Erythroblast (primary cell): Measurements from ENCODE around the gene ENGASE.

Experiments
- DNase-seq, 2 experiments: peaks; one replicate each; lab custom pipeline; 2025; lab: John Stamatoyannopoulos, UW
- GATA1 ChIP-seq: IDR thresholded peaks from 2 replicates; pipeline ENCODE4 v1.6.1; 2011; ENCODE audit warnings: low read depth, mild to moderate bottlenecking, control low read depth, low read length, moderate library complexity
- POLR2A ChIP-seq: IDR thresholded peaks from 2 replicates; pipeline ENCODE4 v1.6.1; 2011; ENCODE audit warnings: mild to moderate bottlenecking, low read length

ENGASE gene

DNA sequence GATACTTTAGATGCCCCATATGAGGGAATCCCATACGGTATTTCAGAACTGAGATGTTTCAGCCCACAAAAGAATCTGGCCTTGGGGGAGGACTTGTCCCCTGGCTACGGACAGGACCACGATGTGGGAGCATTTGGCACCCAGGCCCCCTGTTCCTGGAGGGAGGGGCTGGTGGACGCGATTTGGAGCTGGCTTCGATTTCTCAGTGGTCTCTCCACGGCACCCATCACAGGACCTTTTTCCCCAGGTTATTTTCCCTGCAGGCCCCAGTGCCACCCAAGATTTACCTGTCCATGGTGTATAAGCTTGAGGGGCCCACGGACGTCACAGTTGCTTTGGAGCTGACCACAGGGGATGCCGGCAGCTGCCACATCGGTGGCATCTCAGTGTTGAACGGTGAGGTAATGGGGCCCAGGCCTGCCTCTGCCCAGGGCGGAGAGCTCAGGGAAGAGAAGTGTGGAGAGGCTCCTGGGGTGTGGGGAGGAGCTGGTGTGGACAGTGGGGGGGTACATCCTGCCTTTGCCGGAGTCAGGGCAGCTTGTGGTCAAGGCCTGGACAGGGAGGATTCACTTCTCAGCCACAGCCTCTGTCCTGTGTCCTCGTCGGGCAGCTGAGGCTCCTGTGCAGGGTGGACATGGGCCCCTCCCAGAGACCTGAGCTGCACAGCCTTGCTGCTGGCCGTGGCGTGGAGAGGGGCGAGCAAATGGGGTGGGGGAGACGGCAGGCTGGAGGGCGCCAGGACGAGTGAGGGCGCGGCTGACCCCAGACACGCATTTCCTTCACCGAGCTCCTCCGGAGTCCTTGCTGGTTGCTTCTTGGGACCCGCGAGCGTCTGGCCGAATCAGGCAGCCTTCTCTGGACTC is 9.9 kb downstream of the ENGASE start:
- DNase-seq, result no peak

DNA sequence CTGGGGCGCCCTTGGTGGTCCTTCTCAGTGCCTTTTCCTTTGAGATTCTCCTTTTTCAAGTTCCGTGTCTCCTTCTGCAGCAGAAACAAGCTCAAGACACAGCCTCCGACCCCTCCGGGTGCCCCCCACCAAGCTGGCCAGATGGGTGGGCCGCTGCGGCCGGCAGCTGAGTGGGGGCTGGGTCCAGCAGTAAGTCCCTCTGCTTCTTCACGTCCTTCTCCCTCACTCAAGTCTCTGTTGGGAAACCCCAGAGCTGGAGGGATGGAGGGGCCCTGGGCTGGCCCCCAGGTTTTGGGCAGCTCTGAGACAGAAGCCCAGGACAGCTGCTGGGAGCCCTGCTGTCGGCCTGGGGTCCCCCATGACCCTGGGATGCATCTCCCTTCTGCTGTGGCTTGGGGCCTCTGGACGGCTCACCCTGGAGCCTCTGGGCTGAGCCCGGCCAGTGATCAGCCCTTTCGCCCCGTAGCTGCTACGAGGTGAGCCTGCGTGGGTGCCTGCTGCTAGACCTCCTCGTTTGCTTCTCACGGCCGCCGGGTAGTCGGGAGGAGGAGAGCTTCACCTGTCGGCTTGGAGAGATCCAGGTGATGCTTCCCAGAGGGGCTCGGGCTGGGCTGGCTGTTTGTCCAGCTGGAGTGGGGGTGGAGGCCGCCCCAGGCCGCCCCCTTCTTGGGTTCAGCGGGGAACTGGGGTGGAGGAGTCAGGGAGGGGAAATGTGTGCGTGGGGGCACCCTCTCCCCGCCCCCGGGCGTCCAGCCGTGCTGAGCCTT is 10.7 kb downstream of the ENGASE start:
- no peak for DNase-seq
- TF ChIP-seq GATA1 (no peak), POLR2A (no peak)

More for the DNA sequence above, 9.9 kb downstream of the ENGASE start:
- TF ChIP-seq GATA1 (no peak), POLR2A (no peak)

GRCh38 chr17:79085921-79086551 is 11.4 kb downstream of the ENGASE start:
- no peak for TF ChIP-seq GATA1
- no peak for DNase-seq

DNA sequence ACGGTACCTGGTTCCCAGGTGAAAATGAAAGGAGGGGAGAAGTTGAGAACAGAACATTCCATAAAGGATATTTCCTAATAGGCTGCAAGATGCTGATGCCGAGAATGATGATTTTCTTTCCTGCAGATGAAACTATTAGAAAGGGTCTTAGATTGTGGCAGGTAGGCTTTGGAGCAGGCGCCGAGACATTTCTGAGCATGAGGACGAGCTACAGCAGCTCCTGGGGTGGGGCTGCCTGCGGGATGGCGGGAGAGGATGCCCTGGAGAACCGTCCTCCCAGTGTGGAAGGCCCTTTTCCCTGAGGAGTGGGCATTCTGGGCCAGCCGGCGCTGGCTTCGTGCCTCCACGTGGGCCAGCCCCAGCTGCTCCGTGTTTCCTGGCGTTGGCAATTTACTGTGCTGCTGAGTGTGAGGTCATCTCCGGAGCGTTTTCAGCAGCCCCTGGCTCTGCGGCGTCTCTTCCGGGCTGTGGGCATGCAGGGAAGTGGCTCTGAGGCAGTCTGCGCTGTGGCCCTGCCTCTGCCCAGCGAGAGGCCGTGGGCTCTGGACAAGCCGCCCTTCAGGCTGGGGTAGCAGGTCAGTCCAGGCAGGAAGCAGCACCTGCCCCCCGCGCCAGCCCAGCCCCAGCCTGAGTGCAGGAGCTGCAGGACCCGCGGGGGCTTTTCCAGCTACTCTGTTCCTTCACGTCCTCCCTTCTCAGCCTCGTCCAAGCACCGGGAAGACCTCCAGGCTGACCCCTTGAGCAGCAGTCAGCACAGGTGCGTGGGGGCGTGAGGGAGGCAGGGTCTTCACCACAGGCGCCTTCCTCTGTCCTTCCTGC is 12.2 kb downstream of the ENGASE start:
- TF ChIP-seq POLR2A, result no peak
- TF ChIP-seq GATA1, result no peak

DNA sequence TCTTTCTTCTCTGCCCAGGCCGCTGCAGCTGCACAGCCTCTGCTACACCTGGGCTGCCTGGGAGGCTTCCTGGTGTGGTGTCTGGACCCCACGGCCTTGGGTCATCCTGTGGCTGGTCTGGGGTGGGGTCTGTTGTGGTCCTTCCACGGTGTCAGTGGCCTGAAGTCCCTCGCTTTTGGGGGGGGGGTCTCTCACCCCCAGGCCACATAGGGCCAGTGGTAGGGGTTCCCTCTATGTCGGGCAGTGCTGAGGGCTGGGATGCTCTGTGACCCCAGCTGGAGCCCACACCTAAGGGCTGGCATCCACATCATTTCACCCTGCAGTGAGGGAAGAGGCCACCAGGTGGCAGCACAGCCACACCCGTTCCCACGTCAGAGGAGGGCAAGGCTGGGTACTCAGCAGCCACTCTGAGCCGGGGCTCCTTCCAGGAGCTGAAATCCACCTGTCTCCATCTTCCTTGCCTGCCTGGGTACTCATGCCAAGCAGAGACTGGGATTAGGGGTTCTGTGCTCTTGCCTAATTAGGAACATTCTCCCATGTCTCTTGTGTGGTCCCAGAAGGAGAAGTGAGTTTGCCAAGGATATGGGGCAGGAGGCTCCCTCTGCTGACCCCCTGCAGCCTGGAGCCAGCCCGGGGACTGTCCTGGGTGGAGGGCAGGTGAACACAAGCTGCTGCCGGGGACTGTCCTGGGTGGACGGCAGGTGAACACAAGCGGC is 13.0 kb downstream of the ENGASE start:
- TF ChIP-seq POLR2A (no peak), GATA1 (no peak)
- DNase-seq, result peak; percentile 50 to 78

More for the DNA sequence above, 12.2 kb downstream of the ENGASE start:
- no peak for DNase-seq

- TF ChIP-seq POLR2A (no peak), GATA1 (no peak)
- DNase-seq, result no peak
Observed at GRCh38 chr17:79088247-79088996, 13.8 kb downstream of the ENGASE start.

- TF ChIP-seq POLR2A (no peak), GATA1 (no peak)
- no peak for DNase-seq
Observed at GRCh38 chr17:79088997-79089328, 14.3 kb downstream of the ENGASE start.

- TF ChIP-seq GATA1 (no peak), POLR2A (no peak)
- DNase-seq, result no peak
Observed at GRCh38 chr17:79089720-79090442, 15.3 kb downstream of the ENGASE start.

GRCh38 chr17:79090443-79091225 is 16.0 kb downstream of the ENGASE start:
- DNase-seq, result no peak
- TF ChIP-seq POLR2A, result no peak
- TF ChIP-seq GATA1, result no peak

- no peak for DNase-seq
- no peak for TF ChIP-seq GATA1
- no peak for TF ChIP-seq POLR2A
Observed at GRCh38 chr17:79091226-79091670, 16.6 kb downstream of the ENGASE start.

- no peak for DNase-seq
- TF ChIP-seq POLR2A (no peak), GATA1 (no peak)
Observed at GRCh38 chr17:79092567-79092966, 17.9 kb downstream of the ENGASE start.
